Muscle of leg (tissue), 11 donors: ENCODE results near the gene RANBP9. TPM values are rescaled to one million over a fixed set of nuclear protein-coding genes. Genes with fewer than 3 reads are reported as not detected.

Source experiments
- DNase-seq: peaks from one replicate; pipeline ENCODE4 v3.0.0; 2013
- H3K27ac ChIP-seq: one replicate; pipeline ENCODE4 v1.5.1; 2013; ENCODE audit warnings: mild to moderate bottlenecking, low read length, control low read depth
- H3K27me3 ChIP-seq: one replicate; pipeline ENCODE4 v1.6.1; 2013; ENCODE audit warnings: low read length; ENCODE audit not compliant: control insufficient read depth, insufficient read depth
- H3K36me3 ChIP-seq: one replicate; pipeline ENCODE4 v1.6.1; 2013; ENCODE audit warnings: low read length; ENCODE audit not compliant: control insufficient read depth, insufficient read depth
- H3K4me1 ChIP-seq: one replicate; pipeline ENCODE4 v1.6.1; 2013; ENCODE audit warnings: low read length; ENCODE audit not compliant: control insufficient read depth, insufficient read depth
- H3K4me3 ChIP-seq: one replicate; pipeline ENCODE4 v1.5.1; 2013; ENCODE audit warnings: low read length, control low read depth
- H3K9me3 ChIP-seq: replicated peaks from 2 replicates; pipeline ENCODE4 v1.6.1; 2013; ENCODE audit warnings: low read depth, low read length; ENCODE audit not compliant: control insufficient read depth
- WGBS: methylation state at CpG from one replicate; pipeline ENCODE4 v1.1.5; 2013; ENCODE audit warnings: missing lambda C conversion rate; ENCODE audit not compliant: insufficient coverage; 5-methylcytosine and 5-hydroxymethylcytosine counted together
- polyA plus RNA-seq, 8 donors: library from polyadenylated mRNA; unstranded; fragments of 120-200 nt; gene quantifications; one replicate each; pipeline versions ENCODE4 v1.2.1 to v1.2.3, GENCODE V29; 2013; ENCODE audit warnings: inconsistent platforms in 1 of 8, low replicate concordance in 1 of 8; ENCODE audit not compliant: insufficient read length in 8 of 8, insufficient read depth in 1 of 8
- total RNA-seq: library from RNA; stranded (reverse); fragments of 120-200 nt; gene quantifications from one replicate; pipeline ENCODE4 v1.2.4, GENCODE V29; 2013

Gene RANBP9
- total and polyA plus RNA-seq, 9 donors = 23.4 to 35.6 (median 27.7) TPM

DNA sequence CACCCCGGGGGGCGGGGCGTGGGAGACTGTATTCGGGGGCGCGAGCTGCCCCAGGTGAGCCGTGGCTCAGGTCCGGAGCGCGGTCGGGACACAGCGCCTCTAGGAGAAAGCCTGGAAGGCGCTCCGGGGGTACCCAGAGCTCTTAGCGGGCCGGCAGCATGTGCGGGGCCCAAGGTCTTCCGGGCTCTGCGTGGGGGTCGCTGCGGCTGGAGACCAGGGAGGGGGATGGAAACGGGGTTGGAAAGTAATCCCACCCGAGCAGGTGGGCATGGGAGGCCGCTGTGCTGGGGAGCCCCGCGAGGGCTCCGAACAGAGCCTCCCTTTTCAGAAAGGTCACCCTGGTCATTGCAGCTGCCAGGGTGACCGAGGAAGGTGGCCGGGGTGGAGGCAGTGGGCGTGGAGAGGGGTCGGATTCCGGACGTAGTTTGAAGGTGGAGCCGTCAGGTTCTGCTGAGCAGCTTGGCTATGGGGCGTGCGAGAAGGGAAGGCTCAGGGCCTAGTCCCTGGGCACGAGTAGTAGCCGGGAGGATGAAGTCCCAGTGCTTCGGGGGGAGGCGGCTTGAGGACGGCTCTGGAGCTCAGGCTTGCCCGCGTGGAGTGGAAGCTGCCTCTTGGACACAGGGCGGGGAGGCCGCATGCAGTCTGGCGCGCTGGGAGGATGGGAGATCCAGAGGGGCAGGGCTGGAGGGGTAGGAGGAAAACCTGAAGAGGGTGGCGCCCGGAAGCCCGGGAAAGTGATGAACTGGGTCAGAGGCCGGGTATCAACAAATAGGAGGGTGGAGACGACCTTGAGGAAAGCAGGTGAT is 136.9 kb downstream of the RANBP9 start, which contains the start of gene SIRT5:
TSS of gene SIRT5 (plus strand) at position 31 of the 806 bp plus-strand sequence. CDS start 9,510 bp downstream, outside the sequence.
- Histone ChIP-seq H3K4me1 (peaks cover 9% of the 10 kb centered on the region), H3K36me3 (peaks cover 3% of the 10 kb centered on the region), H3K9me3 (no peaks in the 10 kb centered on the region), H3K4me3 (peak within 1 kb of the TSS; percentile 97), H3K27ac (peak within 1 kb of the TSS; percentile 97), H3K27me3 (no peaks in the 10 kb centered on the region)
- peak; percentile 84 for DNase-seq
- WGBS = under 1% methylated on average over 52 of the region's 52 CpGs

DNA sequence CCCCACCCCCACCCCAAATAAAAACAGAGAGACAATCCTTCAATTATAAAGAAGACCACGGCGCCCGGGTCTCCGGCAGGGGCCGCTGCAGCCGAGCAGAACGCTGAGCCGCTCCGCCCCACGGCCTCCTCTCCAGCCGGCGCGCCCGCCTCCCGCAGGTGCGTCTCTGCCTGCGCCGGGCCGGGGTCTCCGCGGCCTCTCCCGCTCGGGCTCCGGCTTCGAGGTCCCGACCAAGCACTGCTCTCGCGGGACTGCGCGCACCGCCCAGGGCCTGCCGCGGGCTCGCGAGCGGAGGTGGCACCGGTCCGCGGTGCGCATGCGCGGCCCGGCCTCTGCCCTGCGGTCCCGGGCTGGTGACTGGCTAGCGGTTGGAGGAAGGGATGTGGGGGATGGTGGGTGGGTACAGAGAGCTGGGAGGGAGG is 137.5 kb downstream of the RANBP9 start:
- DNase-seq = peak; percentile 96
- no peaks in the 10 kb centered on the region for H3K27me3 ChIP-seq
- under 1% methylated on average over 45 of the region's 46 CpGs for WGBS
- H3K36me3 ChIP-seq = peaks cover 3% of the 10 kb centered on the region
- H3K9me3 ChIP-seq = no peaks in the 10 kb centered on the region
- H3K27ac ChIP-seq = peak overlapping the region; percentile 97
- H3K4me3 ChIP-seq = peak overlapping the region; percentile 97
- peaks cover 9% of the 10 kb centered on the region for H3K4me1 ChIP-seq

DNA sequence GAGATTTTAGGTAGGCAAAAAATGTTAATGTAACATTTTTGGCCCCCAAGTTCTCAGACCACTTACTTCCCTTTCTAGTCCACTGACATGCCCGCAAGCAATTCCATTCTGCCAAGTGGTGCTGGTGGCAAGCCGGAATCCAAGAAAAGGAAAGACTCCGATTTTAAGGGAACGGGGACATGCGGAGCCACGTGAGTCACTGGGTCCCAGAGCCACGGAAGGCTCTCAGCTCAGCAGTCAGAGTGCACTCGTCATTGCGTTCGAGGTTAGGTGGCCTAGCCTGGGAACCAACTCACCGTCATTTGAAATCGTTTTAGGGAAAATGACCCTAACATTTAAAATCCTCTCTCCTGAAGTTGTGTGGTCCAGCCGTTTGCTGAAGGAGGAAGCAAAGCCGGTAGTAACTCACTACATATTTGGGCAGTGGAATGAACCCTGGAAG is 137.9 kb downstream of the RANBP9 start:
- peak; percentile 41 for DNase-seq
- Histone ChIP-seq H3K36me3 (peaks cover 3% of the 10 kb centered on the region), H3K27me3 (no peaks in the 10 kb centered on the region), H3K9me3 (no peaks in the 10 kb centered on the region), H3K4me3 (peak overlapping the region; percentile 97), H3K27ac (peak overlapping the region; percentile 11), H3K4me1 (peaks cover 9% of the 10 kb centered on the region)
- 8% methylated on average over 6 of the region's 14 CpGs for WGBS

DNA sequence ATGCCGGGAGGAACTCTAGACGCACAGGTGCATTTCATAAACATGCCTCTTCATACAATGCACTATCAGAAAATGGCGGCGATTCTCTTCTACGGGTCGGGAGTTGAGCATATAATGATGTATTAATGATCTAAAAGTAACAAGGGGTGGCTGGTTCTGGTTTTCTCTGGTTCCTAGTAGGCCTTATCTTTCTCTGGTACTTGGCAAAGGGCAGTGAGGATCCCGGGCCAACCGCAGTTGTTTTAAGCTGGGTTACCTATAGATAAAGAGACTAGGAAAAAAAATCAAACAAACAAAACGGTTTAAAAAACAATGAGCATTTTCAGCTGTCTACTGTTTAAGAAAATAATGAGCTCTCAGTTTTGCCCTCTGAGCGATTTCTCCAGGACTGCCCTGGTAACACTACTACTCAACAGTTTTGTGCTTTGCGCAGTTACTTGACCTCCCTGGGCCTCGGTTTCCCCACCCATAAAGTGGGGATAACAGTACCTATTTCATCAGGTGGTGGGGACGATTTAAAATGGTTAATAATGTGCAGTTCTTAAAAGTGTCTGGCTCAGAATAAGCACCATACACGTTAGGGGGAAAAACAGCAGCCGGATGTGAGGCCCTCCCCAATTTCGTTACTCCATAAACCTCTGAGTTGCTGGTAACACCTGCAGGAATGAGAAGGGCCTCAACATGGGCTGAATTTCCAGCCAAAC is 138.5 kb downstream of the RANBP9 start:
- H3K27ac ChIP-seq = no peak overlapping the region
- peaks cover 9% of the 10 kb centered on the region for H3K4me1 ChIP-seq
- no peaks in the 10 kb centered on the region for H3K27me3 ChIP-seq
- DNase-seq = no peak
- H3K9me3 ChIP-seq = no peaks in the 10 kb centered on the region
- WGBS = 55% methylated on average over 4 of the region's 16 CpGs
- H3K36me3 ChIP-seq = peaks cover 3% of the 10 kb centered on the region
- H3K4me3 ChIP-seq = peak overlapping the region; percentile 97

DNA sequence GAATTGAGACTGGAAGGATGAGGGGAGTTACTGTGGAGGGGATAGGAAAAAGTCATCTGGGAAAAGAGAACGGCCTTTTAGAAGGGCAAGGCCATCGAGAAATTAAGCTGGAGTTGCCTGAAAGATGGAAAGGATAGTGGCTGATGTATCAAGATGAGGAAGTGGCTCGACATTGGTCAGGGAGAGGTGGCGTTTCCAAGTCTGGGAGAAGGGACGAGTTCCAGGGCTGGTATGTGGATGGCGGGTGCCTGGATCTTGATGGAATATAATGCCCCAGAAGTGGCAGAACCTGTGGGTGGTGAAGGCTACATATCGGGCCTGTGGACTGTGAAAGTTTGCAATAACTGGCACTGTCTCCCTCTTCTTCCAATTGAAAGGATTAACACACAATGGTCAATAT is 139.4 kb downstream of the RANBP9 start:
- no peak for DNase-seq
- peaks cover 3% of the 10 kb centered on the region for H3K36me3 ChIP-seq
- WGBS = 90% methylated on average over 6 of the region's 7 CpGs
- H3K4me1 ChIP-seq = peaks cover 9% of the 10 kb centered on the region
- H3K27ac ChIP-seq = no peak overlapping the region
- no peaks in the 10 kb centered on the region for H3K27me3 ChIP-seq
- no peaks in the 10 kb centered on the region for H3K9me3 ChIP-seq
- no peak overlapping the region for H3K4me3 ChIP-seq

Other genes starting within 250 kb of the RANBP9 start
- 3.2 TPM for gene GFOD1, start 224.2 kb downstream of the RANBP9 start, total RNA-seq
- 1 to 10 TPM; 2.1 to 4.1 (median 2.5) TPM for gene GFOD1, start 224.2 kb downstream of the RANBP9 start, polyA plus RNA-seq
- gene SIRT5, start 137.2 kb downstream of the RANBP9 start, total RNA-seq = 10.0 TPM
- 10 to 100 TPM in 2 of 8 donors, 1 to 10 TPM in 6; 6.0 to 10.4 (median 8.2) TPM for gene SIRT5, start 137.2 kb downstream of the RANBP9 start, polyA plus RNA-seq
- 49.7 TPM for gene NOL7, start 96.5 kb downstream of the RANBP9 start, total RNA-seq
- gene NOL7, start 96.5 kb downstream of the RANBP9 start, polyA plus RNA-seq = 10 to 100 TPM; 60.2 to 69.0 (median 65.4) TPM
- gene MCUR1, start 102.7 kb upstream of the RANBP9 start, total RNA-seq = 16.1 TPM
- gene MCUR1, start 102.7 kb upstream of the RANBP9 start, polyA plus RNA-seq = 10 to 100 TPM; 24.9 to 32.8 (median 28.0) TPM
- 0.53 TPM for gene RNF182, start 213.1 kb upstream of the RANBP9 start, total RNA-seq
- 1 to 10 TPM in 1 of 8 donors, under 1 TPM in 7; 0.32 to 1.1 (median 0.59) TPM for gene RNF182, start 213.1 kb upstream of the RANBP9 start, polyA plus RNA-seq